ENCODE results near the gene TFR2.

The TFR2 gene

GRCh38 chr7:100578246-100579183 lies 62.8 kb downstream of the TFR2 start:
- H3K27ac ChIP-seq: peak overlapping the region; percentile 20
- TF ChIP-seq CTCF (conservative IDR thresholded peaks at IDR 0.05; ENCODE audit: low read depth): no peak
- ChIA-PET POLR2A (ENCODE audit: low non-redundant PET) (no interaction called here), CTCF (interaction anchor here (0.7 kb wide), 1 partner anchor 10 kb away, joined by 3 read pairs; no protein-coding TSS in a partner anchor)
- DNase-seq (ENCODE audit: low spot score): no peak

GRCh38 chr7:100577507-100577906 lies 63.8 kb downstream of the TFR2 start:
- ChIA-PET POLR2A (ENCODE audit: low non-redundant PET) (no interaction called here), CTCF (no interaction called here)
- peak overlapping the region; percentile 20 for H3K27ac ChIP-seq
- TF ChIP-seq CTCF (conservative IDR thresholded peaks at IDR 0.05; ENCODE audit: low read depth): no peak
- no peak for DNase-seq (ENCODE audit: low spot score)

- ChIA-PET POLR2A (ENCODE audit: low non-redundant PET) (no interaction called here), CTCF (no interaction called here)
- no peak for DNase-seq (ENCODE audit: low spot score)
- peak overlapping the region; percentile 20 for H3K27ac ChIP-seq
- TF ChIP-seq CTCF (conservative IDR thresholded peaks at IDR 0.05; ENCODE audit: low read depth): no peak
Measured at GRCh38 chr7:100577103-100577502, 64.2 kb downstream of the TFR2 start.

- no peak for TF ChIP-seq CTCF (conservative IDR thresholded peaks at IDR 0.05; ENCODE audit: low read depth)
- ChIA-PET CTCF (no interaction called here), POLR2A (ENCODE audit: low non-redundant PET) (no interaction called here)
- no peak for DNase-seq (ENCODE audit: low spot score)
- peak overlapping the region; percentile 20 for H3K27ac ChIP-seq
Measured at GRCh38 chr7:100576384-100576993, 64.9 kb downstream of the TFR2 start.

GRCh38 chr7:100575746-100576383 lies 65.5 kb downstream of the TFR2 start:
- no peak for TF ChIP-seq CTCF (conservative IDR thresholded peaks at IDR 0.05; ENCODE audit: low read depth)
- POLR2A ChIA-PET (ENCODE audit: low non-redundant PET): no interaction called here
- H3K27ac ChIP-seq: peak overlapping the region; percentile 20
- no peak for DNase-seq (ENCODE audit: low spot score)
- CTCF ChIA-PET: no interaction called here

- TF ChIP-seq CTCF (conservative IDR thresholded peaks at IDR 0.05; ENCODE audit: low read depth): no peak
- no peak for DNase-seq (ENCODE audit: low spot score)
- ChIA-PET POLR2A (ENCODE audit: low non-redundant PET) (no interaction called here), CTCF (interaction anchor here (1.0 kb wide), 1 partner anchor 11 kb away, joined by 3 read pairs; no protein-coding TSS in a partner anchor)
- H3K27ac ChIP-seq: peak overlapping the region; percentile 20; the same call in 1 of the 2 replicates
Measured at GRCh38 chr7:100575206-100575631, 66.1 kb downstream of the TFR2 start.

Measured in RWPE1 (cell line).